ENCODE measurements around the gene CASK.

DNA sequence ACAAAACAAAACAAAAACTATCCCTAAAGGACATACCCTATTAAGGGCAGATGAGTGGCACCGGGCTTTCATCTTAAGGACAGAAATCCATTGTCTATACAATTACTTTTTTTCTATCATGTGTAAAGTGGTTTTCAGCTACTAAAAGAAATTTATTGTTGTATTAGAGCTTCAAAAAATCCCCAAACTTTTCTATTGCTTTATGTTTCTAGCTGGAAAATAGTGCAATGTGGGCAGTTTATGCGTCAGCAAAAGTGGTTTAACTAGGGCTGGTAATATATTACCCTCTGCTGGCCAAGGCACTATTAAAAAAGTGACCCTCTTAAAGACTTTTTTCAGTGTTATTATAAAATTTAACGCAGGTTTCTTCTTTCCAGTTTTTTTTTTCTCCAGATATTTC lies 214.9 kb downstream of the CASK start:
- TF ChIP-seq, protein P1, sequence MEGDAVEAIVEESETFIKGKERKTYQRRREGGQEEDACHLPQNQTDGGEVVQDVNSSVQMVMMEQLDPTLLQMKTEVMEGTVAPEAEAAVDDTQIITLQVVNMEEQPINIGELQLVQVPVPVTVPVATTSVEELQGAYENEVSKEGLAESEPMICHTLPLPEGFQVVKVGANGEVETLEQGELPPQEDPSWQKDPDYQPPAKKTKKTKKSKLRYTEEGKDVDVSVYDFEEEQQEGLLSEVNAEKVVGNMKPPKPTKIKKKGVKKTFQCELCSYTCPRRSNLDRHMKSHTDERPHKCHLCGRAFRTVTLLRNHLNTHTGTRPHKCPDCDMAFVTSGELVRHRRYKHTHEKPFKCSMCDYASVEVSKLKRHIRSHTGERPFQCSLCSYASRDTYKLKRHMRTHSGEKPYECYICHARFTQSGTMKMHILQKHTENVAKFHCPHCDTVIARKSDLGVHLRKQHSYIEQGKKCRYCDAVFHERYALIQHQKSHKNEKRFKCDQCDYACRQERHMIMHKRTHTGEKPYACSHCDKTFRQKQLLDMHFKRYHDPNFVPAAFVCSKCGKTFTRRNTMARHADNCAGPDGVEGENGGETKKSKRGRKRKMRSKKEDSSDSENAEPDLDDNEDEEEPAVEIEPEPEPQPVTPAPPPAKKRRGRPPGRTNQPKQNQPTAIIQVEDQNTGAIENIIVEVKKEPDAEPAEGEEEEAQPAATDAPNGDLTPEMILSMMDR (conservative IDR thresholded peaks at IDR 0.05 in 1 of 2, IDR thresholded peaks at IDR 0.05 in 1 of 2; ENCODE audit: low read depth in 1 of 2, low read length in 2 of 2), result no peak
- TF ChIP-seq EZH2 (IDR thresholded peaks at IDR 0.05; ENCODE audit: low read length, missing control alignments), result no peak

Data from fibroblast of lung (primary cell).